HepG2 (cell line): ENCODE results near the gene FIZ1.

Experiments
- GTF2F1 ChIP-seq: fragments of 150-350 bp; IDR thresholded peaks from 2 replicates; pipeline ENCODE4 v1.6.1; 2014; ENCODE audit warnings: low read length
- MEIS2 ChIP-seq: sonication (generic); formaldehyde crosslinking; IDR thresholded peaks from 2 replicates; pipeline ENCODE4 v1.9.0; 2021; ENCODE audit warnings: mild to moderate bottlenecking, missing genetic modification reagents
- NFIC ChIP-seq: IDR thresholded peaks from 2 replicates; pipeline ENCODE4 v1.6.1; 2012; ENCODE audit warnings: mild to moderate bottlenecking, low read length, inconsistent platforms
- PHB2 ChIP-seq: fragments of 450-650 bp; IDR thresholded peaks from 2 replicates; pipeline ENCODE4 v1.6.1; 2018; ENCODE audit not compliant: partially characterized antibody
- ZFX ChIP-seq: sonication (generic); formaldehyde crosslinking; IDR thresholded peaks from 2 replicates; pipeline ENCODE4 v1.4.0; 2020; ENCODE audit warnings: mild to moderate bottlenecking, low read depth, missing genetic modification reagents, moderate library complexity
- TF ChIP-seq, protein P1 (sequence below): sonication (generic); formaldehyde crosslinking; conservative IDR thresholded peaks from 2 replicates; pipeline ENCODE4 v1.4.0; 2020; ENCODE audit warnings: missing genetic modification reagents
- TF ChIP-seq, protein P2 (sequence below): sonication (generic); formaldehyde crosslinking; IDR thresholded peaks from 2 replicates; pipeline ENCODE4 v1.5.0; 2020; ENCODE audit warnings: mild to moderate bottlenecking, missing genetic modification reagents, moderate library complexity
- TF ChIP-seq, protein P3 (sequence below), 2 experiments: sonication (generic) in 1 of 2; formaldehyde crosslinking in 1 of 2; IDR thresholded peaks; 2 replicates each; pipeline versions ENCODE4 v1.5.1 to v1.6.1; 2011 to 2020; ENCODE audit warnings: borderline replicate concordance in 1 of 2, low read depth in 1 of 2, low read length in 1 of 2, mild to moderate bottlenecking in 1 of 2, missing genetic modification reagents in 1 of 2, moderate library complexity in 1 of 2
- TF ChIP-seq, protein P4 (sequence below): sonication (generic); formaldehyde crosslinking; IDR thresholded peaks from 2 replicates; pipeline ENCODE4 v1.4.0; 2020; ENCODE audit warnings: mild to moderate bottlenecking, missing genetic modification reagents, borderline replicate concordance

DNA sequence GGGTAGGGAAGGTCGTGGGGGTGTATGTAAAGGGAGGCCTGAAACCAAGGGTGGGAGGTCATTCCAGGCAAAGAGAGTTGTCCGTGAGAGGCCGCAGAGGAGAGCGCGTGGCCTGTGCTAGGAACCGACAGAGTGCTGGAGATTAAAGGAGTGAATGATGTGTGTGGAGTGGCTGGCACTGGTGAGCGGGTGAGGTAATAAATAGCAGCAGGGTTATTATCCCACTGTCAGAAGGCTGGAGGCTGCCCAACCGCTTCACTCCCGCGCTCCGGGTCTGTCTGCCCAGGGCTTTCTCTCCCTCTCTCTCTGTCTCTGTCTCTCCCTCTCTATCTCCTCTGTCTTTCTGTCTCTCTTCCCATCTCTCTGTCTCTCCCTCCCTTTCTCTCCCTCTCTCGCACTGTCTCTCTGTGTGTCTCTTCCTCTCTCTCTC lies 36.0 kb downstream of the FIZ1 start:
- TF ChIP-seq PHB2 (no peak), NFIC (no peak), MEIS2 (CRISPR knock-in tag) (no peak), ZFX (no peak), GTF2F1 (no peak)
- TF ChIP-seq, protein P1, sequence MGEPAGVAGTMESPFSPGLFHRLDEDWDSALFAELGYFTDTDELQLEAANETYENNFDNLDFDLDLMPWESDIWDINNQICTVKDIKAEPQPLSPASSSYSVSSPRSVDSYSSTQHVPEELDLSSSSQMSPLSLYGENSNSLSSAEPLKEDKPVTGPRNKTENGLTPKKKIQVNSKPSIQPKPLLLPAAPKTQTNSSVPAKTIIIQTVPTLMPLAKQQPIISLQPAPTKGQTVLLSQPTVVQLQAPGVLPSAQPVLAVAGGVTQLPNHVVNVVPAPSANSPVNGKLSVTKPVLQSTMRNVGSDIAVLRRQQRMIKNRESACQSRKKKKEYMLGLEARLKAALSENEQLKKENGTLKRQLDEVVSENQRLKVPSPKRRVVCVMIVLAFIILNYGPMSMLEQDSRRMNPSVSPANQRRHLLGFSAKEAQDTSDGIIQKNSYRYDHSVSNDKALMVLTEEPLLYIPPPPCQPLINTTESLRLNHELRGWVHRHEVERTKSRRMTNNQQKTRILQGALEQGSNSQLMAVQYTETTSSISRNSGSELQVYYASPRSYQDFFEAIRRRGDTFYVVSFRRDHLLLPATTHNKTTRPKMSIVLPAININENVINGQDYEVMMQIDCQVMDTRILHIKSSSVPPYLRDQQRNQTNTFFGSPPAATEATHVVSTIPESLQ (CRISPR knock-in tag): no peak
- TF ChIP-seq, protein P2, sequence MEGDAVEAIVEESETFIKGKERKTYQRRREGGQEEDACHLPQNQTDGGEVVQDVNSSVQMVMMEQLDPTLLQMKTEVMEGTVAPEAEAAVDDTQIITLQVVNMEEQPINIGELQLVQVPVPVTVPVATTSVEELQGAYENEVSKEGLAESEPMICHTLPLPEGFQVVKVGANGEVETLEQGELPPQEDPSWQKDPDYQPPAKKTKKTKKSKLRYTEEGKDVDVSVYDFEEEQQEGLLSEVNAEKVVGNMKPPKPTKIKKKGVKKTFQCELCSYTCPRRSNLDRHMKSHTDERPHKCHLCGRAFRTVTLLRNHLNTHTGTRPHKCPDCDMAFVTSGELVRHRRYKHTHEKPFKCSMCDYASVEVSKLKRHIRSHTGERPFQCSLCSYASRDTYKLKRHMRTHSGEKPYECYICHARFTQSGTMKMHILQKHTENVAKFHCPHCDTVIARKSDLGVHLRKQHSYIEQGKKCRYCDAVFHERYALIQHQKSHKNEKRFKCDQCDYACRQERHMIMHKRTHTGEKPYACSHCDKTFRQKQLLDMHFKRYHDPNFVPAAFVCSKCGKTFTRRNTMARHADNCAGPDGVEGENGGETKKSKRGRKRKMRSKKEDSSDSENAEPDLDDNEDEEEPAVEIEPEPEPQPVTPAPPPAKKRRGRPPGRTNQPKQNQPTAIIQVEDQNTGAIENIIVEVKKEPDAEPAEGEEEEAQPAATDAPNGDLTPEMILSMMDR (CRISPR knock-in tag): no peak
- TF ChIP-seq, protein P3, sequence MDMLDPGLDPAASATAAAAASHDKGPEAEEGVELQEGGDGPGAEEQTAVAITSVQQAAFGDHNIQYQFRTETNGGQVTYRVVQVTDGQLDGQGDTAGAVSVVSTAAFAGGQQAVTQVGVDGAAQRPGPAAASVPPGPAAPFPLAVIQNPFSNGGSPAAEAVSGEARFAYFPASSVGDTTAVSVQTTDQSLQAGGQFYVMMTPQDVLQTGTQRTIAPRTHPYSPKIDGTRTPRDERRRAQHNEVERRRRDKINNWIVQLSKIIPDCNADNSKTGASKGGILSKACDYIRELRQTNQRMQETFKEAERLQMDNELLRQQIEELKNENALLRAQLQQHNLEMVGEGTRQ (IDR thresholded peaks at IDR 0.05; ENCODE audit: low read depth, low read length): no peak
- TF ChIP-seq, protein P3 (CRISPR knock-in tag; IDR thresholded peaks at IDR 0.05; ENCODE audit: borderline replicate concordance): no peak
- TF ChIP-seq, protein P4, sequence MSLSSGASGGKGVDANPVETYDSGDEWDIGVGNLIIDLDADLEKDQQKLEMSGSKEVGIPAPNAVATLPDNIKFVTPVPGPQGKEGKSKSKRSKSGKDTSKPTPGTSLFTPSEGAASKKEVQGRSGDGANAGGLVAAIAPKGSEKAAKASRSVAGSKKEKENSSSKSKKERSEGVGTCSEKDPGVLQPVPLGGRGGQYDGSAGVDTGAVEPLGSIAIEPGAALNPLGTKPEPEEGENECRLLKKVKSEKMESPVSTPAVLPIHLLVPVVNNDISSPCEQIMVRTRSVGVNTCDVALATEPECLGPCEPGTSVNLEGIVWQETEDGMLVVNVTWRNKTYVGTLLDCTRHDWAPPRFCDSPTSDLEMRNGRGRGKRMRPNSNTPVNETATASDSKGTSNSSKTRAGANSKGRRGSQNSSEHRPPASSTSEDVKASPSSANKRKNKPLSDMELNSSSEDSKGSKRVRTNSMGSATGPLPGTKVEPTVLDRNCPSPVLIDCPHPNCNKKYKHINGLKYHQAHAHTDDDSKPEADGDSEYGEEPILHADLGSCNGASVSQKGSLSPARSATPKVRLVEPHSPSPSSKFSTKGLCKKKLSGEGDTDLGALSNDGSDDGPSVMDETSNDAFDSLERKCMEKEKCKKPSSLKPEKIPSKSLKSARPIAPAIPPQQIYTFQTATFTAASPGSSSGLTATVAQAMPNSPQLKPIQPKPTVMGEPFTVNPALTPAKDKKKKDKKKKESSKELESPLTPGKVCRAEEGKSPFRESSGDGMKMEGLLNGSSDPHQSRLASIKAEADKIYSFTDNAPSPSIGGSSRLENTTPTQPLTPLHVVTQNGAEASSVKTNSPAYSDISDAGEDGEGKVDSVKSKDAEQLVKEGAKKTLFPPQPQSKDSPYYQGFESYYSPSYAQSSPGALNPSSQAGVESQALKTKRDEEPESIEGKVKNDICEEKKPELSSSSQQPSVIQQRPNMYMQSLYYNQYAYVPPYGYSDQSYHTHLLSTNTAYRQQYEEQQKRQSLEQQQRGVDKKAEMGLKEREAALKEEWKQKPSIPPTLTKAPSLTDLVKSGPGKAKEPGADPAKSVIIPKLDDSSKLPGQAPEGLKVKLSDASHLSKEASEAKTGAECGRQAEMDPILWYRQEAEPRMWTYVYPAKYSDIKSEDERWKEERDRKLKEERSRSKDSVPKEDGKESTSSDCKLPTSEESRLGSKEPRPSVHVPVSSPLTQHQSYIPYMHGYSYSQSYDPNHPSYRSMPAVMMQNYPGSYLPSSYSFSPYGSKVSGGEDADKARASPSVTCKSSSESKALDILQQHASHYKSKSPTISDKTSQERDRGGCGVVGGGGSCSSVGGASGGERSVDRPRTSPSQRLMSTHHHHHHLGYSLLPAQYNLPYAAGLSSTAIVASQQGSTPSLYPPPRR (CRISPR knock-in tag): no peak
